Stimulated activated memory B cell treated with anti-CD40 and anti-IgM and Interleukin-4, amounts not matched to agents 10 μg/mL and 1 μg/mL and 100 μg/mL, for 72 hours (primary cell): ENCODE measurements around the gene TEAD4.

Experiments used
- ATAC-seq: fragments of 150-1000 bp; cut with Tn5 transposase; 2 replicates; pipeline ENCODE4 v1.10.0; 2021
- H3K27ac Mint-ChIP-seq: one replicate; pipeline ENCODE4 v1.8.0; 2022; ENCODE audit warnings: mild to moderate bottlenecking, mixed read lengths
- H3K27me3 Mint-ChIP-seq: one replicate; pipeline ENCODE4 v1.8.0; 2022; ENCODE audit warnings: mixed read lengths
- H3K36me3 Mint-ChIP-seq: one replicate; pipeline ENCODE4 v1.8.0; 2022; ENCODE audit warnings: mixed read lengths
- H3K4me1 Mint-ChIP-seq: one replicate; pipeline ENCODE4 v1.8.0; 2022; ENCODE audit warnings: mixed read lengths
- H3K4me3 Mint-ChIP-seq: one replicate; pipeline ENCODE4 v1.8.0; 2022; ENCODE audit warnings: mild to moderate bottlenecking, moderate library complexity, mixed read lengths
- H3K9me3 Mint-ChIP-seq: one replicate; pipeline ENCODE4 v1.8.0; 2022; ENCODE audit warnings: mixed read lengths

TEAD4 gene

DNA sequence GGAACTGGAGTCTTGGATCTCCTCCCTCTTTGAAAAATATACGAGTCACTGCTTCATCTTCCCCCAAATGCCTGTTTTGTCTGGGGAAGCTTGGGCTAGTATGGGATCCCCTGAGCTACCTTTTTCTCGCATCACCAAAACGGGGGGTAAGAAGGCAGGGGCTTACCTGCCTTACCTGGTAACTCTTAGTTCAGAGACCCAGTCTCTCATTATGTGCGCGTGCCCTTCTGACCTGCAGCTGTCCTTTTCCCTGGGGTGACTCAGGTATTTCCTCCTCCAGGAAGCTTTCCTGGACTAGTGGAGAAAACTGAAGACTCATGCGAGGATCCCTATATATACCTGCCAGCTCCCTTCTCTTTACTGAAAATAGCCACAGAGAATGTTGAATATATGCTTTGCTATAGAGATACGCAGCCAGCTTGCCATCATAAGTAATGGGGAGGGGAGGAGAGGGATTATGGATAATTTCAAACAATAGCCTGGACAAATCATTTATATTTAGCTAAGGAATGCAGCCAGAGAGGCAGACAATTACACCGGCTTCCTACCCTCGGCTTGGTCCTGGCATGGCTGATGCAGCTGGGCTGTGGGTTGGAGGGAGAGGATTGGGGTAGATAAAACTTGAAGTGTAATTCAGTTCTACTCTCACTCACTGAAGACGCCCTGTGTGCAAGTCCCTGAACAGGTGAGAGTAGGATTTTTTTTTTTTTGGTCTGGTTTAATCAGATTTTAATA is 119.1 kb downstream of the TEAD4 start:
- Mint-ChIP-seq H3K36me3 (no peaks in the 10 kb centered on the region), H3K9me3 (no peaks in the 10 kb centered on the region), H3K27ac (no peak overlapping the region), H3K4me3 (peak overlapping the region; percentile 65), H3K4me1 (peaks cover 14% of the 10 kb centered on the region), H3K27me3 (peaks cover 11% of the 10 kb centered on the region)
- no peak for ATAC-seq

DNA sequence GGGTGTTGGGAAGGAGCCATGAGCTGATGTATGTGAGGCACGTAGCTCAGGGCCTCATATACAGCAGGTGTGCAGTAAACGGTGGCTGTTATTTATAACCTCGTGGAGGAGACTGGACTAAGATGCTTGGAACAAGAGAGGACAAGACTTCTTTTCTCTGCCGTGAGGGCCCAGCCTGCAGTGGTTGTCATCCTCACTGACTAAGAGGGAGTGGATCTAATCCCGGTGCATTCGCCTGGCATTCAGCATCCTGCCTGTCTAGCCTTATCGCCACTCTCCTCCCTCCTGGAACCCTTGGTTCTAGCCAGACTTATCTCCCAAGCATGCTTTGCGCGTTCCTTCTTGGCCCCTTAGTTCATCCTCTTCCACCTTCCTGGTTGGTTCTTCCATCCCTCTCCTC is 121.9 kb downstream of the TEAD4 start:
- Mint-ChIP-seq H3K4me1 (peaks cover 14% of the 10 kb centered on the region), H3K36me3 (no peaks in the 10 kb centered on the region)
- ATAC-seq = no peak

DNA sequence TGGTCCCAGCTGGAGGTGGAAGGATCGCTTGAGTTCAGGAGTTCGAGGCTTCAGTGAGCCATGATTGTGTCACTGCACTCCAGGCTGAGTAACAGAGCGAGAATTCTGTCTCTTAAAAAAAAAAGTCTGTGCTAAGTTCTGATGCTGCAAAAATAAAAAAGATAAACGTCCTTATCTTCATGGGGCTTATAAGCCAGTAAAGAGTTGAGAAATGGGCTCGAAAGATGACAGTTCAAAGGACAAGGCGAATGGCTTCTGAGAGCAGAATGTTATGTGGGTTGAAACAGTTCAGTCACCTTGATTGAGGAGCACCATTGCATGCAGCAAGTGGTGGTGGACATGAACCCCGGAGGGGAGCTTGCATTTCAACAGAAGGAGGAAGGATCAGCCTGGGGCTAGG is 122.7 kb downstream of the TEAD4 start:
- peaks cover 8% of the 10 kb centered on the region for H3K4me1 Mint-ChIP-seq
- no peaks in the 10 kb centered on the region for H3K36me3 Mint-ChIP-seq
- no peak overlapping the region for H3K4me3 Mint-ChIP-seq
- no peaks in the 10 kb centered on the region for H3K9me3 Mint-ChIP-seq
- H3K27ac Mint-ChIP-seq = no peak overlapping the region
- ATAC-seq = no peak
- H3K27me3 Mint-ChIP-seq = no peaks in the 10 kb centered on the region

More for the DNA sequence above, 121.9 kb downstream of the TEAD4 start:
- Mint-ChIP-seq H3K4me3 (no peak overlapping the region), H3K27me3 (peaks cover under 1% of the 10 kb centered on the region), H3K9me3 (no peaks in the 10 kb centered on the region), H3K27ac (no peak overlapping the region)

DNA sequence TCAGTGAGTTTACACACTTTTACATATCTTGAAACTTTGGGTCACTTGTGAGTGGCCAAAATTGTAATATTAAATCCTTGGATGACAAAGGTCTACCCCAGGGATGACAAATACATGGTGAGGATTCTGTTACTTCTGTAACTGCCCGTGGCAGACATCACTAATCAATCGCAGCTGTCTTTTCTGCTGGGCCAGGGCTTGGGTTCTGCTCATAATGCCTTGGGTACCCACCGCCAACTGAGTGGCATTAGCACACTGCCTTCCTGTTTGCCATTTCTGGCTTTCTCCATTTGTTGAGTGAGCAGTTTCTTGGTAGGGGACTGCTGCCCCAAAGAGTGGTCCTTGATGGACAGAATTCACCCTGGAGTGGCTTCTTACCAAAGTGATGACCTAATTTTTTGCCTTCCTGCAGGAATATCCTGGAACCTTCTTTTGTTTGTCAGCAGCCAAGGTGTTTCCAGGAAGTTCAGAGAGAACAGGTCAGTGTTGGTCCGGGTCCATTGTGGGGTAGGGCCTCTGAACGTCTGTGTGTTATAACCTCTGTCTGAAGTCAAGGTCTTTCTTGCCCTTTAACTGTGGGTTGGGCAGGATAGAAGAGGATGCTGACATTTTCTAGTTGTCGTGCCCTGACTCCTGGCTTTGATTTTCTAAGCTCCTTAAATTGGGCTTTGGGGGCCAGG is 124.2 kb downstream of the TEAD4 start:
- ATAC-seq = no peak
- H3K27me3 Mint-ChIP-seq = no peaks in the 10 kb centered on the region
- no peaks in the 10 kb centered on the region for H3K36me3 Mint-ChIP-seq
- H3K9me3 Mint-ChIP-seq = no peaks in the 10 kb centered on the region
- no peak overlapping the region for H3K27ac Mint-ChIP-seq
- no peak overlapping the region for H3K4me3 Mint-ChIP-seq
- peaks cover 1% of the 10 kb centered on the region for H3K4me1 Mint-ChIP-seq

DNA sequence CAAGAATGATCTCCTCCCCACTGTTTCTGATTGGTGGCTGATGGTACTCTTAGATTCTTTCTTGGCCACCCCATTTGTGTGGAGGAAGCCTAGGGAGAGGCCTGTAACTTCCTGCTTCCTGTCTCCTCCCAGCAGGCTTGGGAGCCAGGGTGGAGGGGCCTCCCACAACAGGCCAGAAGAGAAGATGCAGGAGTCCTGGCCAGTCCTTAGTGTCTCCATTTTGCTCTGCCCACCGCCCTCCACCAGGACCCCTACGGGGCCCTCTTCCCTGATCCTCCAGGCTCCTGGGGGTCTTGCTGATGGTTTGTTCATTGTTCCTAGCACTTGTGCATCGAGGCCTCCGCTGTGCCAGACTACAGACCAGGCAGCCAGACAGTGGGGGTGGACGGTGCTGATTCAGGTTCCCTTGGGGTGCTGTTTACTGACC is 124.7 kb downstream of the TEAD4 start:
- H3K9me3 Mint-ChIP-seq = no peaks in the 10 kb centered on the region
- ATAC-seq = no peak
- no peak overlapping the region for H3K27ac Mint-ChIP-seq
- H3K4me1 Mint-ChIP-seq = no peaks in the 10 kb centered on the region
- H3K4me3 Mint-ChIP-seq = no peak overlapping the region
- no peaks in the 10 kb centered on the region for H3K27me3 Mint-ChIP-seq
- no peaks in the 10 kb centered on the region for H3K36me3 Mint-ChIP-seq

DNA sequence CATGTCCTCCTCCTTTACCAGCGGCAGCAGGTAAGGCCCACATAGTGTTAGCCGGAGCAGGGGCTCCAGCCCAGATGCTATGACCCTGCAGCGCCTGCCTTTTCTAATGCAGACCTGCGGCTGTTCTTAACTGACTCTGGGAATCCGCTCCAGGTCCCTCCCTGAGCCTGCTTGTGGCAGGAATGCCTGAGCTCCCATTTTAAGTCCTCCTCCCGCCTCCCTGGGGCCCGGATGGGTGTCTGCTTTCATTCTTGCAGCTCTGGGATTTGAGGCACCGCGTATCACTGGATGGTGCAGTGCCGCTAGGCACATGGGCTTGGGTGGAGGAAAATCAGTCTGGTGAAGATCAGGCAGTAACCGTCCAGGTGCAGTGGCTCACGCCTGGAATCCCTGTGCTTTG is 125.5 kb downstream of the TEAD4 start:
- Mint-ChIP-seq H3K4me3 (no peak overlapping the region), H3K27ac (no peak overlapping the region), H3K36me3 (no peaks in the 10 kb centered on the region), H3K27me3 (no peaks in the 10 kb centered on the region), H3K9me3 (no peaks in the 10 kb centered on the region), H3K4me1 (no peaks in the 10 kb centered on the region)
- ATAC-seq = no peak

DNA sequence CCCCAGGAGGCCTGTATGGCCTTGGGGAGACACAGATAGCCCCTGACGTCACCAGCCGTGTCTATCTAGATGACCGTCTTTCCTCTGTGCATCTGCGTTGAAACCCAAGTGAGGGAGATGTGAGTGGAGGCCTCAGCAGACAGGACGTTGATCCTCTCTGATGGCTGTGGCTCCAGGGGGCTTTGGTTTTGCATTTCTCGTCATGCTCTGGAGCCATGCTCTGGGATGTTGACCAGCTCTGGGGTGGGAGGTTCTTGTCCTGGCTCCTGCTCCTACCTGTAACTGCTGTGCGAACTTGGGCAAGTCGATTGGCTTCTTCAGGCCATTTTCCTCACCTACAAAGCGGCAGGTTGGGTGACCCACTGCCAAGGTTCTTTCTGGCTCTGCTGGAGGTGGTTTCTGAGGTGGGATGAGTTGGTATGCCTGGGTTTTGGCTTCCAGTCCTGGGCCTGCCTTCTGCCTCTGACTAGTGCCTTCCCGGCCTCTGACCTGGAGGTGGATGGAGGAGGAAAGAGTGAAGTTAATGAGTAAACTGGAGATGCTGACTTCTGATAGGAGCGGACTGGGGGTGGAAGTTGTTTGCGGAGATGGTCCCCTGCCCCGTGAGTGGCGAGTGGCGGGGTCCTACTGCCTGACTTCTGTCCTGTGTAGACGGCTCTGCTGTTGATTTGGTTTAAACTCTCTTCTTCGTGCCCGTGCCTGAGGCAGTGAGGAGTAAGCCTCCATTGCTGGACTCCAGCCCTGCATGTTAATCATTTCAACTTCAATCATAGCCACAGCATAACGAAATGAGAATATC is 126.3 kb downstream of the TEAD4 start:
- H3K4me1 Mint-ChIP-seq = no peaks in the 10 kb centered on the region
- H3K4me3 Mint-ChIP-seq = no peak overlapping the region
- H3K9me3 Mint-ChIP-seq = no peaks in the 10 kb centered on the region
- no peaks in the 10 kb centered on the region for H3K36me3 Mint-ChIP-seq
- H3K27ac Mint-ChIP-seq = no peak overlapping the region
- no peak for ATAC-seq
- no peaks in the 10 kb centered on the region for H3K27me3 Mint-ChIP-seq

DNA sequence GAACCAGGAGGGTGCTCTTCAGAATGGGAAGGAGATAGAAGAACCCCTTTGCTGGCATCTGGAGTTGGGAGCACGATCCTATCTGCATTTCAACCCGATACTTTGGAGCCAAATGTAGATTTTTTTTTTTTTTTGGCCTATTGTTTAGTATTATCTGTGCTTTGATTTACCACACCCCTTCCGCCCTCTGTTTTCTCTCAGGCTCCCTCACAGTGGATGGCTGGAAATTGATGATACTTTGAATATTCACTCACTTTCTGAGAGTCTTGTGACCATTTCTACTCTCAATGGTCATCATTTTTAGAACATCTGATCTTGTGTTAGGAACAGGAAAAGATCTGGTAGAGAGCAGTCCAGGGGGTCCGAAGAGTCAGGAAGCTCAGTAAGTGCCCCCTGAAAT is 127.0 kb downstream of the TEAD4 start:
- Mint-ChIP-seq H3K27me3 (no peaks in the 10 kb centered on the region), H3K9me3 (no peaks in the 10 kb centered on the region), H3K27ac (no peak overlapping the region), H3K4me3 (no peak overlapping the region), H3K36me3 (no peaks in the 10 kb centered on the region), H3K4me1 (no peaks in the 10 kb centered on the region)
- ATAC-seq = no peak

DNA sequence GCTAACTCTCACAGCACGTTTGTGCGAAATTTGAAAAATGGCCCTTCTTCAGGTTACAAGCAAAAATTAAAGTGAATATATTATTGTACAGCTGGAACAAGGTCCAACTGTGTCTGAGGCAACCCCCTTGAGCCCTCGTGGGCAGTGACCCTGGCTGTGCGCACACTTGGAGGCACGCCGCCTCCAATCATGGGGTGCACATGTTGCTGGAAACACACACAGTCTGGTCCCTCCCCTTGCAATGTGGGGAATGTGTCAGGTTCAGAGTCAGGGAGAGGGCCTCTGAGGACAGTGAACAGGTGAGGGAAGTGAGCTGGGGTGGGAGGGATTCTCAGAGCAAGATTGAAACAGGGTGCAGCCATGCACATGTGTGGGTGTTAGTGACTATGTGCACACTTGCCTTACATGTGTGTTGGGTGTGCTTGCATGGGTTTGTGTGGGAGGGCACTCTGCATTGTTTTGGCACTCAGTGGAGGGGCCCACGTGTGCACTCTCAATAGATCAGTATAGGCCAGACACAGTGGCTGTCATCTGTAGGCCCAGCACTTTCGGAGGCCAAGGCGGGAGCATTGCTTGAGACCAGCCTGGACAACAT is 127.6 kb downstream of the TEAD4 start:
- Mint-ChIP-seq H3K9me3 (no peaks in the 10 kb centered on the region), H3K27ac (no peak overlapping the region), H3K36me3 (no peaks in the 10 kb centered on the region), H3K27me3 (no peaks in the 10 kb centered on the region), H3K4me3 (no peak overlapping the region), H3K4me1 (no peaks in the 10 kb centered on the region)
- no peak for ATAC-seq

DNA sequence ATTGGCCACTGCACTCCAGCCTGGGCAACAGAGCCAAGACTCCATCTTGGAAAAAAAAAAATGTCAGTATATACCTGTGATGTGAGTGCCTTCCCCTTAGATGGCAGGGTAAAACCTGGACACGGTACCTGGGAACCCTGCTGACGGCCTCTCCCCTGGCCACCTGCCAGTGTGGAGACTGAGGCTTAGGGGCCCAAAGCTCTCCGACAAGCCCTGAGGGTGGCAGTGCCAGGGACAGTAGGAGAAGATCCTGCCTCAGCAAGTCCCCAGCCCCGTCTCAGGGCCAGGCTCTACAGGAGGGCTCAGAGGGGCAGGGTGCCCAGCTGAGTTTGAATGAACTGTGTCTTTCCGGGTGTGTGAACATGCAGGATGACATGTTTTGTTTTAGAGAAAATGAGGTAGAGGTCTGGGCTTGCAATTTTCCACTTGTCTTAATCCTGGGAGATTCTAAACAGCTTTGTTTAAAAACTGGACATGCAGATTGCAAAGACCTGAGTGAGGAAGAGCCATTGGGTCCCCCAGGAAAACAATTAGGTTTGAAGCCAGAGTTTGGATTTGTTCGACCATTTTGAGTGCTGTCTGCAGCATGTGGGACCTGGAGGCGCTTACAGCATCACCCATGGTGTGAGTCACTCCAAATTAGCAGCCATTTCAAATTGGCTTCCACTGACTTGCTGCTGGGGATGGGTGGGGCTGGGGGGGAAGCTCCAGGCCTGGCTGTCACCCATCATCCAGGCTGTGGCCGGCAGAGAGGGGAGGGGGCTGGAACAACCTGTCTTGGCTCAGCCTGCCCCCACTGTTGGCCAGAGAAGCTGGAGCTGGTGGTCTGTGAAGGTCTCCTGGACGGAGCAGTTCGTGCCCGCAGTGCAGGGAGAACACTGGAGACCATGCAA is 128.8 kb downstream of the TEAD4 start:
- H3K27ac Mint-ChIP-seq = no peak overlapping the region
- no peaks in the 10 kb centered on the region for H3K9me3 Mint-ChIP-seq
- H3K27me3 Mint-ChIP-seq = no peaks in the 10 kb centered on the region
- H3K36me3 Mint-ChIP-seq = no peaks in the 10 kb centered on the region
- no peak overlapping the region for H3K4me3 Mint-ChIP-seq
- ATAC-seq = no peak
- no peaks in the 10 kb centered on the region for H3K4me1 Mint-ChIP-seq

DNA sequence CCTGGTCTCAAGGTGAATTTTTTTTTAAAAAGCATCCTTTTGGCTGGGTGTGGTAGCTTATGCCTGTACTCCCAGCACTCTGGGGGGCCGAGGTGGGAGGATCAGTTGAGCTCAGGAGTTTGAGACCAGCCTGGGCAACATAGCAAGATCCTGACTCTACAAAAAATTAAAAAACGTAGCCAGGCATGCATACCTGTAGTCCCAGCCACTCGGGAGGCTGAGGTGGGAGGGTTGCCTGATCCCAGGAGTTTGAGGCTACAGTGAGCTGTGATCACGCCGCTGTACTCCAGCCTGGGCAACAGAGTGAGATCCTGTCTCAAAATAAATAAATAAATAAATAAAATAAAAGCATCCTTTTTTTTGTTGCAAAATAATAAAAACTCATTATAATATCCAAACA is 130.4 kb downstream of the TEAD4 start:
- no peak overlapping the region for H3K4me3 Mint-ChIP-seq
- H3K4me1 Mint-ChIP-seq = no peaks in the 10 kb centered on the region
- no peaks in the 10 kb centered on the region for H3K9me3 Mint-ChIP-seq
- H3K36me3 Mint-ChIP-seq = no peaks in the 10 kb centered on the region
- ATAC-seq = no peak
- H3K27ac Mint-ChIP-seq = no peak overlapping the region
- no peaks in the 10 kb centered on the region for H3K27me3 Mint-ChIP-seq
